ENCODE data around the gene NLRC5.
"Not testable (repeated sequence)": the region's sequence is repeated elsewhere in the genome, so short reads cannot be mapped to it uniquely, and the experiment has no call there.

The NLRC5 gene

GRCh38 chr16:57098188-57098841, 109.0 kb downstream of the NLRC5 start:
- no peak for DNase-seq (ENCODE audit: low read depth in 2 of 2)

GRCh38 chr16:57099965-57100364, 110.6 kb downstream of the NLRC5 start:
- not testable (repeated sequence) for DNase-seq (ENCODE audit: low read depth in 2 of 2)

DNA sequence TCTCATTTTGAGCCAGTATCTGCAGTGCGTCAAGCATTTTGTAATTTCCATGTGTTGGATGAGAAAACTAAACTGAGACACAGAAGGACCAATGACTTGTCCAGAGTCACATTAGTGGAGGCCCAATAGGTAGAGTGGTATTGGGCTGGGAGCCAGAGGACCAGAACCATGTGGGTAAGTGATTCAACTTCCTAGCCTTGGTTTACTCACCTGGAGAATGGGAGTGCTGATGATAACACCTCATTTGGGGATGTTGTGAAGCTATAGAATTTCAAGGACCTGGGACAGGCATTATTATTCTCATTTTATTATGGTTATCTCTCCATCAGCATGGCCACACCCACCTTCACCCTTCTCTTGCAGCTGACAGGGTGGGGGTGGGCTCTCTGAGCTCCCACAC, 111.1 kb downstream of the NLRC5 start:
- no peak for DNase-seq (ENCODE audit: low read depth in 2 of 2)

GRCh38 chr16:57102888-57103851, 113.8 kb downstream of the NLRC5 start:
- DNase-seq (ENCODE audit: low read depth in 2 of 2): no peak

DNA sequence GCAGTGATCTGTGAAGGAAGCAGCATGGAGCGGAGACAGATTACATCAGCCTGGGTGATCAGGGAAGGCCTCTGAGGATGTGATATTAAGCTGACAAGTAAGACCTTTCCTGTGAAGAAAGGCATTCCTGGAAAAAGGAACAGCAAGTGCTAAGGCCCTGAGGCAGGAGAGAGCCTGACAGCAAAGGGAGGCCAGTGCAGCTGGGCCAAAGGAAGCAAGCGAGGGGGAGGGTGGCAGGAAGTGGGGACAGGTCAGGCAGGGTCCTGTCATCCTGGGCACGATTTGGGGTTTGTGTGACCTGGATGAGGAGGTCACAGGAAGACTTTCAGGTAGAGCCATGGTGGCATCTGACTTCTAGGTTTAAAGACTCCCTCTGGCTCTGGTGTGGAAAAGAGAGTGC, 115.3 kb downstream of the NLRC5 start:
- no peak for DNase-seq (ENCODE audit: low read depth in 2 of 2)

- DNase-seq (ENCODE audit: low read depth in 2 of 2): no peak
These were observed 115.8 kb downstream of the NLRC5 start for GRCh38 chr16:57105184-57105583.

DNA sequence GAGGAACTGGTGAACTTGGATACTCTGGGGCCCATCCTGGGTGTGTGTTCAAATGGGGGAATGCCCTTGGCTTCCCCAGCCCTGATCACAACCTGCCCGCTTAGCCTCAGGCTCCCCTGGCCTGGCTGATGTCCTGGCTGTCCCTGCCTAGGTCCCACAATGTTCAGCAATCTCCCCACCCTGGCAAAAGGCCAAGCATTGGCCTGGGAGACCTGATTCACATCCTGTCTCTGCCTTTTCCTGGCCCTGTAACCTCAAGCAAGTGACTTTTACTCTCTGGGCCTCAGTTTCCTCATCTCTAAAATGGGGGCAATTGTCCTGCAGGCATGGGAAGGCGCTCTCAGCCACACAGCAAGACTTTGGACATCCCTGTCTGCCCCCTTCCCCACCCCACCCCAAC, 117.4 kb downstream of the NLRC5 start:
- DNase-seq (ENCODE audit: low read depth in 2 of 2): no peak

- no peak for DNase-seq (ENCODE audit: low read depth in 2 of 2)
These were observed 118.1 kb downstream of the NLRC5 start for GRCh38 chr16:57107321-57107922.

- no peak for DNase-seq (ENCODE audit: low read depth in 2 of 2)
These were observed 119.1 kb downstream of the NLRC5 start for GRCh38 chr16:57108432-57108831.

DNA sequence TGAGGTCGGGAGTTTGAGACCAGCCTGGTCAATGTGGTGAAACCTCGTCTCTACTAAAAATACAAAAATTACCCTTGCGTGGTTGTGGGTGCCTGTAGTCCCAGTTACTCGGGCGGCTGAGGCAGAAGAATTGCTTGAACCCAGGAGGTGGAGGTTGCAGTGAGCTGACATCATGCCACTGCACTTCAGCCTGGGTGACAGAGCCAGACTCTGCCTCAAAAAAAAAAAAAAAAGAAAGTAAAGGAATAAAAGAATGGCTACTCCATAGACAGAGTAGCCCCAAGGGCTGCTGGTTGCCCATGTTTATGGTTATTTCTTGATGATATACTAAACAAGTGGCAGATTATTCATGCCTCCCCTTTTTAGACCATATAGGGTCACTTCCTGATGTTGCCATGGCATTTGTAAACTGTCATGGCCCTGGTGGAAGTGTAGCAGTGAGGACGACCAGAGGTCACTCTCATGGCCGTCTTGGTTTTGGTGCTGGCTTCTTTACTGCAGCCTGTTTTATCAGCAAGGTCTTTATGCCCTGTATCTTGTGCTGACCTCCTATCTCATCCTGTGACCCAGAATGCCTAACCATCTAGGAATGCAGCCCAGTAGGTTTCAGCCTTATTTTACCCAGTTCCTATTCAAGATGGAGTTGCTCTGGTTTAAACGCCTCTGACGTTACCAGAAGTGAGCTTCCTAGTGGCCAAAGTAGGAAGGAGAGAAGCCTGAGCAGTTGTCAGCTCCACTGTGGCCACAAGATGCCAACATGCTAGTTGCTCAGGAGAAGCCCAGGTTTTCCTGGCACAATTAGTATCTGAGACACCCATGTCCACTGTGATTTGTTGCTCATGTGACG, 120.1 kb downstream of the NLRC5 start:
- DNase-seq (ENCODE audit: low read depth in 2 of 2): not testable (repeated sequence)

- no peak for DNase-seq (ENCODE audit: low read depth in 2 of 2)
These were observed 121.6 kb downstream of the NLRC5 start for GRCh38 chr16:57110937-57111336.

DNA sequence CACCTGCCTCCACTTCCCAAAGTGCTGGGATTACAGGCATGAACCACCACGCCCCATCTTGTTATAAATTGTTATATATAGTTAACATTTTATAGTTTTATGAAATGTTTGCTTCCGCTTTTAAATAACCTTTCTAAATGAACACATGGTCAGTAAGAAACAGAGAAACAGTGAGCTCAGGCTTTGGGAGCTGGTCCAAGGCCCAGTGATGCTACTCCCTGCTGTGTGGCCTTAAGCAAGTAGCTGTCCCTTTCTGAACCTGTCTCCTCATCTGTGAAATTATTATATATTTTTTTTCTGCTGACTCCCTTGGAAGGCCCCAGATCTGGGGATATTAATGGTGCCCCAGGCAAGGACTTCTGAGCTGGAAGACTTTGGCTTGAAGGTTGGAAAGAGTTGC, 122.1 kb downstream of the NLRC5 start:
- no peak for DNase-seq (ENCODE audit: low read depth in 2 of 2)

GRCh38 chr16:57112403-57113041, 123.2 kb downstream of the NLRC5 start:
- DNase-seq (ENCODE audit: low read depth in 2 of 2): no peak

- no peak for DNase-seq (ENCODE audit: low read depth in 2 of 2)
These were observed 123.7 kb downstream of the NLRC5 start for GRCh38 chr16:57113042-57113453.

DNA sequence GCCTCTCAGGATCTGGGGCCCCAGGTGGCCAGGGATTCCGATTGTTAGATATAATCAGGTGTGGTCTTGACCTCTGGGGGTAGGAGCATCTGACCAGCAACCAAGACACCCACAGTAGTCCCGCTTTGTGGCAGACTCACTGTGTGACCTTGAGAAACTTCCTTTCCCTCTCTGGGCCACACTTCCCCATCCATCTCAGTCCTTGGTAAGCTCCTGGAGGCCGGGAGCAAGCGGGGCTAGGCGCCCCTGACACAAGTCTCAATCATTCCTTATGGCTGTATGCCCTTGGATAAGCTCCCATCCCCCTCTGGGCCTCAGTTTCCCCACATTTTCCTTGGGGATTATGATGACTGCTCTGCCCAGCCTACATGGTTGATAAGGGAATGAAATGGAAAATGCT, 124.3 kb downstream of the NLRC5 start:
- DNase-seq (ENCODE audit: low read depth in 2 of 2): no peak

- no peak for DNase-seq (ENCODE audit: low read depth in 2 of 2)
These were observed 125.8 kb downstream of the NLRC5 start for GRCh38 chr16:57115168-57115513.

DNA sequence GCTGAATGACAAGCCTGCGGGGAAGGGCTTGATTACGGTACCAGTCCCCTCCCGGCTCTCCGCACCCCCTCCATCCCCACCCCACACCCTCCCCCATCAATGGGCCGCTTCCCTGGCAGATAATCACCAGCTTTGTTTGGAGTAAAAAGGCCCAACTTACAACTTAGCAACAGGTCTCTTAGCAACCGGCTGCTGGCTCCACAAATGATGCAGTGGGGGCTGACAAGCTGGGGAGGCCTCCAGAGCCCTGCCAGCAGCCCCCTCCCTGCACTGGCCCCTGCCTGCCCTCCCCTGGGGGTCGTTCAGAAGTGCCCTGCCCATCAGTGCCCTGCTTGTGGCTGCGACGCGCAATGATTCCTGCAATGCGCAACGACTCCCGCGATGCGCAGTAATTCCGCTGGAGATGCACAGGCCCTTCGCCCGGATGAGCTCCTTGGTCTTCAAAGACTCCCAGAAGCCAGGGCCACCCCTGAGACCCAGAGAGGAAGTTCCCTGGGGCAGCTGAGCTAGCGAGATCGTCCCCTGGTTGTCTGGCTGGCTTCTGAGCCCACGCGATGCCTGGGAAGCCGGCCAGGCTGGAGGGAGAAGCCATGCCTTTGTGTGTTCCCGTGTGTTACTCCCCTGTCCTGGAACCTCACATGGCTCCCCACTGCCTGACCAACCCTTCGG, 126.3 kb downstream of the NLRC5 start:
- DNase-seq (ENCODE audit: low read depth in 2 of 2): no peak

GRCh38 chr16:57118461-57119084, 129.2 kb downstream of the NLRC5 start:
- DNase-seq (ENCODE audit: low read depth in 2 of 2): no peak

GRCh38 chr16:57123216-57123973, 134.0 kb downstream of the NLRC5 start:
- no peak for DNase-seq (ENCODE audit: low read depth in 2 of 2)

Measured in stimulated activated CD8-positive, alpha-beta memory T cell treated with anti-CD3 and anti-CD28 coated beads, Interleukin-15, amount 100 ng/mL, for 48 hours (primary cell).